CD4-positive, alpha-beta T cell (primary cell): Measurements from ENCODE around the gene AGAP1. TPM values are rescaled to one million over a fixed set of nuclear protein-coding genes. Genes with fewer than 3 reads are reported as not detected.

ENCODE experiments used
- ATAC-seq: fragments of 200-7000 bp; cut with Tn5 transposase; one replicate; pipeline ENCODE4 v1.10.0; 2022; ENCODE audit warnings: mild to moderate bottlenecking; ENCODE audit not compliant: poor library complexity
- CTCF ChIA-PET: fragments of 350-600 bp; sonication (Branson Sonifier 250); formaldehyde crosslinking; loops from one replicate; lab custom pipeline; 2021; ENCODE audit warnings: antibody characterized with exemption, inconsistent platforms; lab: Charles Lee
- POLR2A ChIA-PET: fragments of 350-600 bp; sonication (Branson Sonifier 250); formaldehyde crosslinking; loops from one replicate; lab custom pipeline; 2021; ENCODE audit warnings: antibody characterized with exemption, inconsistent platforms; lab: Charles Lee
- DNase-seq, 14 experiments: peaks; one replicate each; pipeline ENCODE4 v3.0.0-alpha.2; 2013 to 2020; ENCODE audit warnings: mixed read lengths in 2 of 14
- H3K27ac ChIP-seq, 2 donors: one replicate each; pipeline versions ENCODE4 v1.5.1 to v1.7.0; 2013; ENCODE audit warnings: low read length in 2 of 2, low read depth in 1 of 2, mild to moderate bottlenecking in 1 of 2
- H3K27me3 ChIP-seq, 2 experiments: 1 replicate in 1 of 2; 2 replicates in 1 of 2; pipeline versions ENCODE4 v1.6.1 to v1.7.0; 2013; ENCODE audit warnings: low read length in 2 of 2, control low read depth in 1 of 2, mild to moderate bottlenecking in 1 of 2, moderate library complexity in 1 of 2; ENCODE audit not compliant: insufficient read depth in 2 of 2, control insufficient read depth in 1 of 2
- H3K36me3 ChIP-seq: one replicate; pipeline ENCODE4 v1.6.1; 2013; ENCODE audit warnings: low read length, control low read depth; ENCODE audit not compliant: insufficient read depth
- H3K4me1 ChIP-seq: one replicate; pipeline ENCODE4 v1.6.1; 2013; ENCODE audit warnings: low read length, control low read depth; ENCODE audit not compliant: insufficient read depth
- H3K4me3 ChIP-seq: one replicate; pipeline ENCODE4 v1.5.1; 2013; ENCODE audit warnings: mild to moderate bottlenecking, low read length, moderate library complexity
- H3K9me3 ChIP-seq, 2 experiments: 1 replicate in 1 of 2; 2 replicates in 1 of 2; pipeline versions ENCODE4 v1.6.1 to v1.7.0; 2013; ENCODE audit warnings: low read length in 2 of 2, mild to moderate bottlenecking in 2 of 2, control low read depth in 1 of 2, moderate library complexity in 1 of 2; ENCODE audit not compliant: control insufficient read depth in 1 of 2, insufficient read depth in 1 of 2
- H3K27ac Mint-ChIP-seq: one replicate; pipeline ENCODE4 v1.8.0; 2020; ENCODE audit warnings: mixed read lengths
- H3K27me3 Mint-ChIP-seq: one replicate; pipeline ENCODE4 v1.8.0; 2021; ENCODE audit warnings: mixed read lengths
- H3K36me3 Mint-ChIP-seq: one replicate; pipeline ENCODE4 v1.8.0; 2021; ENCODE audit warnings: low read depth, mixed read lengths
- H3K4me1 Mint-ChIP-seq: one replicate; pipeline ENCODE4 v1.8.0; 2021; ENCODE audit warnings: low read depth, mixed read lengths
- H3K4me3 Mint-ChIP-seq: one replicate; pipeline ENCODE4 v1.8.0; 2020; ENCODE audit warnings: mild to moderate bottlenecking, mixed read lengths
- H3K9me3 Mint-ChIP-seq: one replicate; pipeline ENCODE4 v1.8.0; 2020; ENCODE audit warnings: mixed read lengths
- intact Hi-C, 2 experiments: fragments of 100-400 bp; cut with DNase I in 1 of 2; cut with micrococcal nuclease in 1 of 2; formaldehyde crosslinking; loops; one replicate each; pipeline versions ENCODE4 v1.15.1 to v1.9.0; 2023 to 2025; cut with DNase I, micrococcal nuclease
- total RNA-seq, 174 experiments: library from RNA in 2 of 174; stranded (reverse) in 2 of 174; gene quantifications; one replicate each; pipeline ENCODE4 v1.2.3 and lab custom pipeline; 2021 to 2026
- TF ChIP-seq, protein P1 (sequence below): fragments of 200-600 bp; IDR thresholded peaks from one replicate; pipeline ENCODE4 v1.8.0; 2022; ENCODE audit warnings: antibody characterized with exemption, mild to moderate bottlenecking

The AGAP1 gene
- total RNA-seq, 2 experiments from 2014 or later: 2.6 to 3.1 TPM

DNA sequence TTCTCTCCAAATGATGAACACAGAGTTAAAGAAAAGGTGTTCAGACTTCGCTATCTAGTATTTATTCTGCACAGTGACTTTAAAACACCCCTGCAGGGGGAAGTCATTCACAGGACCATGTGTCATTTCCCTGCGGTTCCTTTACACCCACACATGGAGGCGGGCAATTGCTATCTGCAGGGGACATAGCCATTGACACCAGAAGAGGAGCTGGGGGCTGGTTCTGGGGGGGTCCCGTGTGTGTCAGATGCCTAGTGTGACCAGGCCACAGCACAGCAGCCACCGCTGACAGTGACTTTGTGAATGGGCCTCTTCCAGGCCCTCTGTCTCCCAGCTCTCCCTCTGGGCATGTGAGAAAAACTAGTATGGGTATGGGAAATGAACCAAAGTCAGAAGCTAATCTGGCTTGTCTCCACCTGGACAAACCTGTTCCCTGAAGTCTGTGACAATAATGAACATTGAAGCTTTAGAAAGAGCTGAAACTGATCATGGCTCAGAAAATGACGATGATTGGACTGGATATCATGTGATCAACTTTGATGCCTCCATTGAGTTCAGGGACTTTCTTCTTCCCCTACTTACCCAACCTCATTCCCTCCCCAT is 681.8 kb downstream of the AGAP1 start:
- H3K9me3 Mint-ChIP-seq: no peaks in the 10 kb centered on the region
- H3K36me3 Mint-ChIP-seq: no peaks in the 10 kb centered on the region
- TF ChIP-seq, protein P1, sequence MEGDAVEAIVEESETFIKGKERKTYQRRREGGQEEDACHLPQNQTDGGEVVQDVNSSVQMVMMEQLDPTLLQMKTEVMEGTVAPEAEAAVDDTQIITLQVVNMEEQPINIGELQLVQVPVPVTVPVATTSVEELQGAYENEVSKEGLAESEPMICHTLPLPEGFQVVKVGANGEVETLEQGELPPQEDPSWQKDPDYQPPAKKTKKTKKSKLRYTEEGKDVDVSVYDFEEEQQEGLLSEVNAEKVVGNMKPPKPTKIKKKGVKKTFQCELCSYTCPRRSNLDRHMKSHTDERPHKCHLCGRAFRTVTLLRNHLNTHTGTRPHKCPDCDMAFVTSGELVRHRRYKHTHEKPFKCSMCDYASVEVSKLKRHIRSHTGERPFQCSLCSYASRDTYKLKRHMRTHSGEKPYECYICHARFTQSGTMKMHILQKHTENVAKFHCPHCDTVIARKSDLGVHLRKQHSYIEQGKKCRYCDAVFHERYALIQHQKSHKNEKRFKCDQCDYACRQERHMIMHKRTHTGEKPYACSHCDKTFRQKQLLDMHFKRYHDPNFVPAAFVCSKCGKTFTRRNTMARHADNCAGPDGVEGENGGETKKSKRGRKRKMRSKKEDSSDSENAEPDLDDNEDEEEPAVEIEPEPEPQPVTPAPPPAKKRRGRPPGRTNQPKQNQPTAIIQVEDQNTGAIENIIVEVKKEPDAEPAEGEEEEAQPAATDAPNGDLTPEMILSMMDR: no peak
- intact Hi-C loops: loop anchor here in 1 of 2 experiments (5.0 kb wide), 1 partner anchor 408 kb away; no protein-coding TSS in a partner anchor
- peaks cover 0 to 42% of the 10 kb centered on the region in 2 experiments for H3K9me3 ChIP-seq
- no peak overlapping the region for H3K27ac Mint-ChIP-seq
- POLR2A ChIA-PET: no interaction called here
- H3K27me3 Mint-ChIP-seq: peaks cover 79% of the 10 kb centered on the region
- no peaks in the 10 kb centered on the region for H3K36me3 ChIP-seq
- peaks cover 60 to 94% of the 10 kb centered on the region in 2 experiments for H3K27me3 ChIP-seq
- H3K4me1 Mint-ChIP-seq: peaks cover 16% of the 10 kb centered on the region
- no peak overlapping the region for H3K4me3 ChIP-seq
- H3K27ac ChIP-seq: no peak overlapping the region
- H3K4me3 Mint-ChIP-seq: no peak overlapping the region
- CTCF ChIA-PET: no interaction called here
- DNase-seq (no peak), ATAC-seq (no peak)
- H3K4me1 ChIP-seq: peaks cover 19% of the 10 kb centered on the region

DNA sequence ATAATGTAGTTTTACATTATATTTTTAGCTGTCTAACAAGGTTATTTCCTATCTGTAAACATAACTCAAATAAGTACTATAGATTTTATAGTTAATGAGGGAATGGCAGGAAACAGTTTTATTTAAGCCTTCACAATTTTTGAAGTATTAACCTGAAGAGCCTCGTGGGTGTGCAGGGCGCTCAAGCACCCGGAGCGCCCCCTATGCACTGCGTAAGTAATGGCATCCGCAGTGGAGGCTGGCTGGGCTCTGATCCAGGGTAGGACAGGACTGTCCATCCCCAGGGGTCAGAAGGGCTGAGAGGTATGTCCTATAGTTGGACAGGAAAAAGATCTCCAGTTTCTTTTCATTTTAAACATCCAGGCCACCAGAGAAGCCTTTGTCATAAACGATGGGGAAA is 682.6 kb downstream of the AGAP1 start:
- Histone ChIP-seq H3K27me3 (peaks cover 60 to 94% of the 10 kb centered on the region in 2 experiments), H3K4me1 (peaks cover 18% of the 10 kb centered on the region), H3K9me3 (peaks cover 0 to 40% of the 10 kb centered on the region in 2 experiments), H3K36me3 (no peaks in the 10 kb centered on the region), H3K4me3 (no peak overlapping the region), H3K27ac (no peak overlapping the region)
- ChIA-PET CTCF (no interaction called here), POLR2A (no interaction called here)
- Mint-ChIP-seq H3K36me3 (no peaks in the 10 kb centered on the region), H3K27ac (no peak overlapping the region), H3K27me3 (peaks cover 80% of the 10 kb centered on the region), H3K4me1 (peaks cover 16% of the 10 kb centered on the region), H3K4me3 (no peak overlapping the region), H3K9me3 (no peaks in the 10 kb centered on the region)
- peak in 1 of 14 experiments; percentile 25 for DNase-seq
- intact Hi-C loops: loop anchor here in 1 of 2 experiments (5.0 kb wide), 1 partner anchor 409 kb away; no protein-coding TSS in a partner anchor
- ATAC-seq: no peak
- TF ChIP-seq, protein P1: no peak

DNA sequence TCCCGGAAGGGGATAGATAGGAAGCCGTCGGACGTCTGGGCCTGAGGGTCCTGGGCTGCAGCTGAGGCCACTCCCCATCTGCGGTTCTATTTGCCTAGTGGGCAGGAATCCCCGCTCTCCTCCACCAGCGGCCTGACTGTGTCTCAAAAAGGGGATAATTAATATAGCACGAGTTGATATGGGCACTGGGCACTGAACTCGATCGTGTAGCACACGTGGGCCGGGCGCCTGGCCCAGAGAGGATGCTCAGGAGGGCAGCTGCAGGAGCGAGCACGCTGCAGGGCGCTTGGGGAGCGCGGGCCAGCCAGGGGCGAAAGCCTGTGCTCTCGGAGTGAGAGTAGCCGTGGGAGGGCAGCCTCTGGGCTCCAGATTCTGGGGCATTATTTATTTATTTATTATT is 683.1 kb downstream of the AGAP1 start:
- H3K27me3 Mint-ChIP-seq: peaks cover 81% of the 10 kb centered on the region
- DNase-seq (no peak), ATAC-seq (no peak)
- CTCF ChIA-PET: no interaction called here
- no peaks in the 10 kb centered on the region for H3K9me3 Mint-ChIP-seq
- no peak overlapping the region for H3K27ac Mint-ChIP-seq
- TF ChIP-seq, protein P1: no peak
- Histone ChIP-seq H3K27me3 (peaks cover 62 to 94% of the 10 kb centered on the region in 2 experiments), H3K9me3 (peaks cover 0 to 37% of the 10 kb centered on the region in 2 experiments), H3K4me1 (peaks cover 17% of the 10 kb centered on the region), H3K27ac (no peak overlapping the region), H3K36me3 (no peaks in the 10 kb centered on the region), H3K4me3 (no peak overlapping the region)
- intact Hi-C loops: loop anchor here in 1 of 2 experiments (5.0 kb wide), 1 partner anchor 410 kb away; no protein-coding TSS in a partner anchor
- POLR2A ChIA-PET: no interaction called here
- H3K4me1 Mint-ChIP-seq: peaks cover 15% of the 10 kb centered on the region
- H3K4me3 Mint-ChIP-seq: no peak overlapping the region
- H3K36me3 Mint-ChIP-seq: no peaks in the 10 kb centered on the region
